Stimulated activated CD4-positive, alpha-beta T cell treated with anti-CD3 and anti-CD28 coated beads, Interleukin-1b, Interleukin-23, amount 100 ng/mL, for 4 hours (primary cell): ENCODE results near the gene TMEM94.
A peak's percentile ranks its signal among the peaks of the same experiment; 100 is the strongest.
"Not testable (repeated sequence)": the region's sequence is repeated elsewhere in the genome, so short reads cannot be mapped to it uniquely, and the experiment has no call there.

ENCODE experiments used
- DNase-seq, 2 donors: peaks; one replicate each; pipeline ENCODE4 v3.0.0-alpha.2; 2020; ENCODE audit warnings: low read depth in 2 of 2

Gene TMEM94

DNA sequence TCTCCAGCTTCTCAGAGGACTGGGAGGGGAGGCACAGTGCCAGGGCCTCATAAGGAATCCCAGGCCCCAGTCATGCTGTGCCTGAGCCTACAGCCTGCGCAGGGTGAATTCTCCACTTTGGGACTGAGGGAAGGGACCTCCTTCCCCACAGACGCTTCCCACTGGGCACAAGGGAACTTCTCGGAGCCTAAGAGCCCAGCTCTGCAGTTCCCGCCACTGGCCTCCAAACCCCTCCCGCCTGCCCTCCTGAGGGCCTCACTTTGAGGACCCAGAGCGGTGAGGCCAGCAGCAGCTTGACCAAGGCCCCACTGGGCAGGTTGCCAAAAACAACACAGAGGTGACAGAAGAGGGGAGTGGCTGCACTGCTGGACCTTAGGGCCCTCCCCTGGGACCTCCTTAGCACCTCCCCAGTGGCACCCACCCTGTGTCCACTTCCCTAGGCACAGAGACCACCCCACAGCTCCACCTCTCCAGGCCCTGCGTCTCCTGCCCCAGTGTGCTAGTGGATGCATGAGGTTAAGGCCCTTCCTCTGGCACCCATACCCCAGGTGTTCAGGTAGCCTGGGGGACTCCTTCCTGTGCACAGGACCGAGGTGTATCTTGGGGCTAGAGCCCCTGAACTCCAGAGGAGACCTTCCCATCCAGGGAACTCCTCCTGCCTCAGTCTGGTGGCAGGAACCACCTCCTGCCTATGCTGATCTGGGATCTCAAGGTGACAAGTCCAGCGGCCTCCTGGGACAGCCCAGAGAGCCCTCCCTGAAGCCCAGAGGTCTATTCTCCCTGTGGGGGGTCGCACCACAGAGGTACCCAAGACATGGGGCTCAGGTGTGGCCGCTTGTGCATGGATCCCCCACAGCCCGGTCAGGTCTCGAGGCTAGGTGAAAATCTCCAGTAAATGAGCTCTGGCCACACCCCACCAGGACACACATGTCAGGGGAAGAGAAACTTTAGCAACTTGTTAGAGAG lies 55.5 kb downstream of the TMEM94 start:
- no peak for DNase-seq

DNA sequence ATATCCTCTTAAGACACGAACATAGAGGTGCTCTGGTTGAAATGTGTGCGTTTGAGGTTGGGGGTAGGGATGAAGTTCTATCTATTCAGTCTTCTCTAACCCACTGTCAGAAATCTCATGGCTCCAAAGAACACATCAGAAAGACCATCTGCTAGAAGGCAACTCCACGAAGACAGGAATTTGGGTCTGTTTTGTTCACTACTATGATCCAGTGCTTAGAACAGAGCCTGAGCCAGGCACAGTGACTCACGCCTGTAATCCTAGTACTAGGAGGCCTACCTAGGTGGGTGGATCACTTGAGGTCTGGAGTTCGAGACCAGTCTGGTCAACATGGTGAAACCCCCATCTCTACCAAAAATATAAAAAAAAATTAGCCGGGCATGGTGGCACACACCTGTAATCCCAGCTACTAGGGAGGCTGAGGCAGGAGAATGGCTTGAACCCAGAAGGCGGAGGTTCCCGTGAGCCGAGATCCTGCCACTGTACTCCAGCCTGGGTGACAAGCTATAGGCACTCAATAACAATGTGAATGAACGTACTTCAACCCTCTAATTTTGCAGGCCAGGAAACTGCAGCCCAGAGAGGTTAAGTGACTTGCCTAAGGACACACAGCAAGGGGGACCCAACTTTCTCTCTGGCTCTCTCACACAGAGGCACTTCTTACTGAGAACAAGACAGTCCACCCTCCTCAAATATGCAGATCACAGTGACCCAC lies 56.6 kb downstream of the TMEM94 start:
- no peak for DNase-seq

DNA sequence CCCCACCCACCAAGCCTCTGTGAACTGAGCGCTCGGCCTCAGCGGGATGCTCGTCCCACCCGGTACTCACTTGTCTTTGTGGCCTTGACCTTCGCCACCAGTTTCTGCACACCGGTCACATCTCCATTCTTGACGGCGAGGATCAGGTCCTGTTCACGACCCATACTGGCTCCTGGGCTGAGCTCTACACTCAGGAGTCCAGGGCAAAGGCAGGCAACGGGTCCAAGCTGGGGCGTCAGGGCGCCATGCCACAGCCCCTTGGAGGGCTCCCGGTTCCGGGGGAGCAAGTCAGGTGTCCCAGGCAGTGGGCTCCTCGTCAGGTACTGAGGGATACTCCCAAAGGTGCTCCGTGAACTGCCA lies 57.2 kb downstream of the TMEM94 start:
- DNase-seq: no peak

DNA sequence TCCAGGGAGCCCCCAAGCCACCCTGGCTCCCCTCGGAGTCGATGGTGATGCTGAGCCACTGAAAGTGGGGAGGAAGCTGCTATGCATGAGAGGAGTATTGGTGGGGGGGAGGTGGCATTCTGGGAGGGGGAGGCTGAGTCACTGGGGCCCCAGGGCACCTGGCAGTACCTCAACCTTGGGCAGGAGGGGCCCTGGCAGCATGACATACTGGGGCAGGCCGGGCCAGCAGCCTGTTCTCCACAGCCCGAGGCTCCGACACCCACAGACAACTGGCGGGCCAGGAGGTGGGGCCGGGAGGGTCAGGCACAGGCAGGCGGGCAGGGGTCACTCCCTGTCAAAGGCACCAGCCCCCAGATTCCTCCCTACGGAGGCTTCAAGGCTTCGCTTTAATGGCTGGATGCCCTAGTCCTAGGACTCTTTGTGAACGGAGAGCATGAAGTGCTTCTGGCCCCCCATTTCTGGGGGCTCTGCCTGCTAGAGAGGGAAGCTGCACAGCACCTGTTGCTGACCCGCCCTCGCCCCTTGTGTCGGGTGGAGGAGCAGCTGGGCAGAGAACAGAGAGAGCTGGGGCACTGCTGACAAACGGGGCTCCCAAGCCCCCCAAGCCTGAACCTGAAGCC lies 58.0 kb downstream of the TMEM94 start:
- DNase-seq: no peak

DNA sequence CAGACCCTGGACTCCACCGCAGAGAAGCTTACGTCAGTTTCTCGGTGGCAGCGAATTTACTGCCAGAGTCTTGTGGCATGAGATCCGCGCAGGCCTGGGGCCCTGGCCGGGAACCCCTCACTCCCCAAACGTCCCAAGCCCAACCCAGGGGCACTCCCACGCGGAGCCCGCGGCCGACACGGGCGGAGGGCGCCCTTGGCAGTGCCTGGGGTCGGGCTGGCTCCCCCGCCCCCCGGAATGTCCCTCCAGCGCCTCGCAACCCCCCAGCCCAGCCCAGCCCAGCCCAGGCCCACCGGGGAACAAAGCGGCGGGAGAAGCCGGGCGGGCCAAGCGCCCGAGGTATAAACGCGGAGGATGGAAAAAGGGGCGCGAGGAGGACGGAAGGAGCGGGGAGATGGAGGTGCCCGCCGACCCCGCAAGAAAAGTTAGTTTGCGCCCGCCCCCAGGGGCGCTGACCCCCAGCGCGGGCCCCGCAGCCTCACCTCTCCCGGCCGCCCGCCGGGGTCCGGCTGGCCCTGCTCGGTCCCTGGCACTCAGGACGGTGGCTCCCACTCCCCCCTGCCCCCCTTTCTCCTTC lies 58.6 kb downstream of the TMEM94 start:
- no peak for DNase-seq

DNA sequence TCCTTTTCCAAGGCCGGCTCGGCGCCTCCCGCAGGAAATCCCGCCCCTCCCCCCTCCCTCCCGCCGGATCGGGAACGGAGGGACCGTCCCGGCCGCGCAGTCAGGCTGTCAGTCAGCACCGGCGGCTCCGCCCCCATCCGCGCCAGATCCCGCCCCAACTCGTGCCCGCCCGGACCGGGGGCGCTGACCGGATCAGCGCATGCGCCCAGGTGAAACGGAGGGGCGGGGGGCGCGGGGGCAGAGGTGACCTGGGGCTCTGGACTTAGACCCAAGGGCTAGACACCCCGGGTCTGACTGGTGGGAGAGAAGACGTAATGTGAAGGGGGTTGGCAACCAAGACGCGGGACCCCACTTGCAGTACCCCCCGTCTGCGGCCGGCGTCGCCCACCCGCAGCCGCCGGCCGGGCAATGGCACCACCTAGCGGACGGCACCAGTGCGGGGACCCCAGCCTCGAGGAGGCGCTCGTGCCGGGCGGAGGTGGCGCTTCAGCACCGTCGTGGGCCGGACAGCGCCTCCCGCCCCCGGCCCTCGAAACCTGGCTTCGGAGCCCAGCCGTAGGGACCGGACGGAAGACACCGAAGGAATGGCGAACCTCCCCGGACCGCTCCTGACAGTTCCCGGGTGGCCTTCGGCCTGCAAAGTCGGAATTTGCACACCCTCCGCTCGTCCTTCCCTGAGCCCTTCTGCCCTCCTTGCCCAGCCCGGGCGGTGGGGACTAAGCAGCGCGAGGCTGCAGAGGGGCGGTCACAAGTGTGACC lies 59.2 kb downstream of the TMEM94 start, which contains the start of gene CASKIN2:
Gene CASKIN2, minus strand, starts transcription at position 42 of the 759 bp plus-strand sequence. CDS start 1,733 bp downstream, outside the sequence.
- DNase-seq: peak; percentile 68 to 86

DNA sequence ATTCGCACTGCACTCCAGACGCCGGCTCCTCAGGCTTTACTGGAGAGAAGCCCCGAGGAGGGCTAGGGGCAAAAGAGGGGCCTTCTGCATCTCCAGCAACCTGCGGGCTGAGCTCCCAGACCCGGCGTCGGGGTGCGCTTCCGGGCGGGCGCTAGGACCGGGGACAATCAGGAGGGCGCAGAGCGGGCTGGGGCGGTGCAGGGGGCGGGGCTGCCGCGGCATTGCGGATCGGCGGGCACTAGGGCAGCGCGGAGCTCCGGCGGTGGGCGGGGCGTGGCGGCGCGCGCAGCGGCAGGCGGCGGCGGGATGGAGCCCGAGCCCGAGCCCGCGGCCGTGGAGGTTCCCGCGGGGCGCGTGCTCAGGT lies 59.8 kb downstream of the TMEM94 start, which contains the start of gene TSEN54:
Gene TSEN54, plus strand, starts transcription at position 274 of the 364 bp plus-strand sequence. Its CDS starts 33 bp downstream, at position 307.
- DNase-seq: peak; percentile 93 to 97

DNA sequence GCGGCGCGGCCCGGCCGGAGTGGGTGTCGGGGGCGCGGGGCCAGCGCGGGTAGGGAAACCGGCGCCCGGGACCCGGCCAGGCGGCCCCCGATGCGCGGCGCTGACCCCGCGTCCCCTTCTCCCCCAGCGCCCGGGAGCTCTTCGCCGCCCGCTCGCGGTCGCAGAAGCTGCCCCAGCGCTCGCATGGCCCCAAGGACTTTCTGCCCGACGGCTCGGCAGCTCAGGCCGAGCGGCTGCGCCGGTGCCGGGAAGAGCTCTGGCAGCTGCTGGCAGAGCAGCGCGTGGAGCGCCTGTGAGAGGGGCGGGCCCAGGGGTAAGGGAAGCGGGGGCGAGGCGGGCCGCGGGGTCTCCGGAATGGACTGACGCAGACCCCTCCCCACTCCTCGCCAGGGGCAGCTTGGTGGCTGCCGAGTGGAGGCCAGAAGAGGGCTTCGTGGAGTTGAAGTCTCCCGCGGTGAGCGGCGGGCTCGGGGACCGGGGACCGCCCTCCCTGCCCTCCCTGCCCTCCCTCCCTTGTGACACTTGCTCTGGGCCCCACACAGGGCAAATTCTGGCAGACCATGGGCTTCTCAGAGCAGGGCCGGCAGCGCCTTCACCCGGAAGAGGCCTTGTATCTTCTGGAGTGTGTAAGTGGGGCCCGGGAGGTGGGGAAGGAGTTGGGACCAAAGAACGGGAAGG lies 60.3 kb downstream of the TMEM94 start:
- peak in 1 of 2 donors; percentile 41 for DNase-seq

DNA sequence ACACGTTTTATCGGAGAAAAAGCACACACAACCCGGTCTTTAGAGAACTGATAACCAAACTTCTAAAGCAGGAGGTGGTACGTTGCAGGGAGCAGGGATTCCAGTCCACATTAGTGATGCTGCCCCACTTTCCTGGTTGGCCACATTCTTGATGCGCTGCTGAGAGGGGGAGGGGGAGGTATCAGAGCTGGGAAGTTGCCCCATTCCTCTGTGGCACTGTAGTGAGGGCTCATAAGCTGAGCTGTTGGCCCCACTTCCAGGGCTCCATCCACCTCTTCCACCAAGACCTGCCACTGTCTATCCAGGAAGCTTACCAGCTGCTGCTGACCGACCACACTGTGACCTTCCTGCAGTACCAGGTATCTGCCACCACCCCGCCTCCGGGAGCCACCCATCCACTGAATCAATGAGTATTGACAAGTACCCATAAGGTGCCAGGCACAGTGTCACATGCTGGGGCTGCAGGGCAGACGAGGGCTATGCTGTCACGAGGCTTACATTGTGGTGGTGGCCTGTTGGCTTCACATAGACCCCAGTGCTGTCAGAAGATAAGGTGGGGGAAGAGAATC lies 60.9 kb downstream of the TMEM94 start:
- no peak for DNase-seq

DNA sequence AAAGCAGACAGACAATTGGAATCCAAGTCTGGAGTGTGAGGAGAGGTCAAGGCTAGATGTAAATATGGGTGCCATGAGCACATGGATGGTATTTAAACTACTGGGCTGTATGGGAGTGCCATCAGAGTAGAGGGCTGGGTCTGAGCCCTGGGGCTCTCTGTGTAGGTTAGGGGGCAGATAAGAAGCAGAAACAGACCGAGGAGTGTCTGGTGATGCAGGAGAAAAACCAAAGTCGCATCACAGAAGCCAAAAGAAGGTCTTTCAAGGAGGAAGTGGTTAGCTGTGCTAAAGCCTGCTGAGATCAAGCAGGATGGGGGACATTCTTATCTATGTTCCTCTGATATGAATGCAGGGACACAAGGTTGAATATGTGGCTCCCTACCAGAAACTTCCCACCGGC lies 61.8 kb downstream of the TMEM94 start:
- no peak for DNase-seq

DNA sequence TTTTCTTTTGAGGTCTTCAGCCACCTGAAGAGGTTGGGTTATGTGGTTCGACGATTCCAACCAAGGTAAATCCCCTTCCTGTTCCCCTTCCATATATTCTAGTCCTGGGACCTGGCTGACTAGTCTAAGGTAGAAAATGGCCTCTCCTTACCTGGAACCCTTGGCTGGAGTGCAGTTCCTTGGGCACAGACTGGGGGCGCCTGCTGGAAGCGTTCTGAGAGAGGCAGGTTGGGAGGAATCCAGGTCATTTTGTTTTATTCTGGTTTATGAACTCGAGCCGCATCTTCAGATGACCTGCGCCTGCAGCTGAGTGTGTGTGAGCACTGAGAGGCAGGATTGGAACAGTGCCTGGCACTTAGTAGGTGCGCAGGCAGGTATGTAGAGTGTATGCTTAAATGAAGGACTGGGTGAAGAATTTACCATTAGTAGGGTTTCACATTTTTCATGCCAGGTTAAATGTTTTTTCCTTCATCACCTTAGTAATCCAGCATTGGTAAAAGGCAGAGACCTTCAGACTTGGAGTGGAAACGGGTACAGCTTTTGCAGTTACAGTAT lies 62.6 kb downstream of the TMEM94 start:
- no peak for DNase-seq

DNA sequence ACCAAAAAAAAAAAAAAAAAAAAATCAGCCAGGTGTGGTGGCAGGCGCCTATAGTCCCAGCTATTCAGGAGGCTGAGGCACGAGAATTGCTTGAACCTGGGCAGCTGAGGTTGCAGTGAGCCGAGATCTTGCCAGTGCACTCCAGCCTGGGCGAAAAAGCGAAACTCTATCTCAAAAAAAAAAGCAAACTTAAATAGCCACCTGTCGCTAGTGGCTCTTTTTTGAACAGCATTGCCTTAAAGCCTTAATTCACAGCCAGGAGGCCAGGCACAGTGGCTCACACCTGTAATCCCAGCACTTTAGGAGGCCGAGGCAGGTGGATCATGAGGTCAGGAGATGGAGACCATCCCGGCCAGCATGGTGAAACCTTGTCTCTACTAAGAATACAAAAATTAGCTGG lies 64.0 kb downstream of the TMEM94 start:
- not testable (repeated sequence) for DNase-seq

DNA sequence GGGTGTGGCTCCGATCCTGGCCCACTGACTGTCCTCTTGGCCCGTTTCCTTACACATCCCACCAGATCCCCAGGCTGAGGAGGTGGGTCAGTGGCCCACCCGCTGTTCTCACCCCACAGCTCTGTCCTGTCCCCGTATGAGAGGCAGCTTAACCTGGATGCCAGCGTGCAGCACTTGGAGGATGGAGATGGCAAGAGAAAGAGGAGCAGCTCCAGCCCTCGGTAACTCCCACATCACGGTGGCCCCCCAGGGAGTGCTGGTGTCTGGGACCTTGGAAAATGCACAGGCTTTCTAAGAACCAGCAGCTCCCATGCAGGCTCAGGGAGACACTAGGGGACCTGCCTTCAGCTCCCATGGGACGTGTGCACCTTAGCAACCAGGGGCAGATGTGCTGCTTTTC lies 64.9 kb downstream of the TMEM94 start:
- DNase-seq: no peak

DNA sequence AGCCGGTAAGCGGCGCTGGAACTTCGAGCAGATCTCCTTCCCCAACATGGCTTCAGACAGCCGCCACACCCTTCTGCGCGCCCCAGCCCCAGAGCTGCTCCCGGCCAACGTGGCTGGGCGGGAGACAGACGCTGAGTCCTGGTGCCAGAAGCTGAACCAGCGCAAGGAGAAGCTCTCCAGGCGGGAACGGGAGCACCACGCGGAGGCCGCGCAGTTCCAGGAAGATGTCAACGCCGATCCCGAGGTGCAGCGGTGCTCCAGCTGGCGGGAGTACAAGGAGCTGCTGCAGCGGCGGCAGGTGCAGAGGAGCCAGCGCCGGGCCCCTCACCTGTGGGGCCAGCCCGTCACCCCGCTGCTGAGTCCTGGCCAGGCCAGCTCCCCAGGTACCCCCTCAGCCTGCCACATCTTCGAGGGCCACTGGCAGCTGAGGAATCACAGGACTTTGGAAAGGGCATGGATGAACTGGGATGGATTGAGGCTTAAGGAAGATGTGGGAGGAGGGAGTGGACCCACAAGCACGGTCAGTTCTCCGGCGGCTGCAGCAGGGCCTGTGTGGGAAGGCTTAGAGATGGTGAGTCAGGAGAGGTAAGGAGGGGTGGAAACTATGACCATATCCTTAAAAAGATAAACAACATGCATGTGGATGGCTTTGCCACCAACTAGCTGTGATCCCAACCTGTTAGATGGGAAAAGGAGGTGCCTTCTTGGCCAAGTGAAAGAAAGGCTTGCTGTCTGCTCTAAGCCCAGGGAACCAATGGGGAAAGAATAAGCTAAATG lies 65.7 kb downstream of the TMEM94 start:
- no peak for DNase-seq

DNA sequence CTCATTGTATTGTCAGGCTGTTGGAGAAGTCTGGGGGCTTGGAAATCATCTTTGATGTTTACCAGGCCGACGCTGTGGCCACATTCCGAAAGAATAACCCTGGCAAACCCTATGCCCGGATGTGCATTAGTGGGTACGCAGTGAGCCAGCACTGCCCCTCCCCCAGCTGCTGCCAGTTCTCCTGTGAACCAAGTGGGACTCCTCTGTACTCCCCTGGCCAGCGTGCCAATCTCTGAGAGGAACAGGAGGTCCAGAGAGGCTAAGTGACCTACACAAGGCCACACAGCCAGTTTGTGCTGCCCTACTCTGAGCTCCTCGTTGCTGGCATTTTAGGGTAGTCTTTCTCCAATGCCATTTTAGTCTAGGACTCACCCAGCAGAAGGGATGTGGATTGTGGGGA lies 67.2 kb downstream of the TMEM94 start:
- DNase-seq: no peak

DNA sequence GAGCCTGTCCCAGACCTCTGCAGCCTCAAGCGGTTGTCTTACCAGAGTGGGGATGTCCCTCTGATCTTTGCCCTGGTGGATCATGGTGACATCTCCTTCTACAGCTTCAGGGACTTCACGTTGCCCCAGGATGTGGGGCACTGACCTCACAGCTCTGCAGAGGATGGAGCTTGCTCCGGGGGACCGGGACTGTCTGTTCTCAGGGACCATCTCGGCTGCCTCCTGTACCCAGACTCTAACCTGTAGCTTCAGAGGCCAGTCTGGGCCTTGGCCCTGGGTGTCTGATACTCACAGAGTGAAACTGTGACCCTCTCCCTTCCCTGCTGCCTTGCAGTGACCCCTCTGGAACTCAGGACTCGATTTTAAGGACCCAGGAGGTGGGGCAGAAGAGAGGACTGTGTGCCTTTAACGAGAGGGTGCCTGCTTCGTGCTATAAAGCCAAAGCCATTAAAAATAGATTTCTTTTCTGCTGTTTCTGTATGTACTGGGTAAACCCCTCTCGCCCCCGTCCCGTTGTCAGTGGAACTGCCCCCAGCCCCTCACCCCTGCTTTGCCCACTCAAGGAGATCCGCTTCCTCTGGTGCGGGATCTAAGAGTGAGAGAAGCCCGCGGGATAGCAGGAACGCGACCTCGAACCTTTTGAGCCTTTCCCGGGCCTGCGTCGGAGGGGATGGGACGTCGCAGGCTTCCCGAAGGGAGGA lies 68.0 kb downstream of the TMEM94 start:
- DNase-seq: no peak

DNA sequence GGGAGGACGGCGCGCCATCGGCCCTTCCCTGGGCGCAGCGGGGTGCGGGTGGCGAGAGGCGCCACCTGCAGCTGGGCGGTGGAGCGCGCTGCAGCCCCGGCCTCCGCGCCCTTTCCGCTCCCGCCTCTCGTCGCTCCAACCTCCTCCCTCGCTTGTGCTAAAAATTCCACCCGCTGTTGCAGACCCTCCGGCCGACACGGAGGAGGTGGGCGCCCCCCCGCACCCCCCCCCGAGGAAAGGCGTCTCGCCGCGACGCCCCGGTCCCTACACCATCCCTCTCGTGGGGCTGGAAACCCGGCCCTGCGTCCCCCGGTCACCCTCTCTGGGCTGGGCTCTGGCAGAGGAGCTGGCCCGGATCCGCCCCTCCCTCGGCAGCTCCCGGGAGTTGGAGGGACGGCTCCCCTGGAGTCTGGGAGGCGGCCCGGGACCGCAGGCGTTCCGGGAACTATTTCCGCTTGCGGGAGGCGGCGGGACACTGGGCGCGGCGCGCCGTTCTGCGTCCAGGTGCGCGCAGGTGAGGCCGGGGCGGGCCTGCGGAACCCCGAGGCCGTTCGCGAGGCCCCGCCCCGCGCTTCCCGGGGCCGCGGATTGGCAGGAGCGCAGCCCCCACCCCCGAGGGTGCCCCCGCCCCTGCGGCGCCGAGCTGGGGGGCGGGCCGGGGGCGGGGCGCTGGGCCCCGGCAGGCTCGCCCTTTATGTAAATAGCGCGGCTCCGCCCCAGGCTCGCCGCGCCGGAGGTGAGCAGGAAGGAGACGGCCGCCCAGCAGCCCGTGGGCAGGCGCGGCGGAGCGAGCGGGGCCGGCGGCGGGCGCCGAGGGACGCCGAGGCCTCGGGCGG lies 68.8 kb downstream of the TMEM94 start, which contains the start of gene LLGL2:
Gene LLGL2, plus strand, starts transcription at position 728 of the 836 bp plus-strand sequence. CDS start 17,730 bp downstream, outside the sequence.
- DNase-seq: peak; percentile 73 to 81
